GM12875 (cell line): Measurements from ENCODE around the gene OR52B2.

ENCODE experiments used
- H3K4me3 ChIP-seq: one replicate; pipeline ENCODE4 v1.5.1; 2011; ENCODE audit warnings: low read depth, low read length, control low read depth
- TF ChIP-seq, protein P1 (sequence below): IDR thresholded peaks from 2 replicates; pipeline ENCODE4 v1.5.1; 2011; ENCODE audit warnings: low read depth, mild to moderate bottlenecking, control low read depth, inconsistent platforms, low read length, moderate library complexity, borderline replicate concordance; ENCODE audit not compliant: insufficient read depth

OR52B2 gene

DNA sequence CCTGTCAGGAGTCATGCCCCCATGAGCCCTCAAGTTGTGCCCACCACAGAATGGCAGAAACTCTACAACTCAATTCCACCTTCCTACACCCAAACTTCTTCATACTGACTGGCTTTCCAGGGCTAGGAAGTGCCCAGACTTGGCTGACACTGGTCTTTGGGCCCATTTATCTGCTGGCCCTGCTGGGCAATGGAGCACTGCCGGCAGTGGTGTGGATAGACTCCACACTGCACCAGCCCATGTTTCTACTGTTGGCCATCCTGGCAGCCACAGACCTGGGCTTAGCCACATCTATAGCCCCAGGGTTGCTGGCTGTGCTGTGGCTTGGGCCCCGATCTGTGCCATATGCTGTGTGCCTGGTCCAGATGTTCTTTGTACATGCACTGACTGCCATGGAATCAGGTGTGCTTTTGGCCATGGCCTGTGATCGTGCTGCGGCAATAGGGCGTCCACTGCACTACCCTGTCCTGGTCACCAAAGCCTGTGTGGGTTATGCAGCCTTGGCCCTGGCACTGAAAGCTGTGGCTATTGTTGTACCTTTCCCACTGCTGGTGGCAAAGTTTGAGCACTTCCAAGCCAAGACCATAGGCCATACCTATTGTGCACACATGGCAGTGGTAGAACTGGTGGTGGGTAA lies 29.2 kb upstream of the OR52B2 start, which contains the start of gene OR52W1:
Gene OR52W1, plus strand, starts transcription at position 51 of the 637 bp plus-strand sequence. Its CDS starts 0 bp downstream, at position 51.
- no peak within 1 kb of the TSS for H3K4me3 ChIP-seq
- TF ChIP-seq, protein P1, sequence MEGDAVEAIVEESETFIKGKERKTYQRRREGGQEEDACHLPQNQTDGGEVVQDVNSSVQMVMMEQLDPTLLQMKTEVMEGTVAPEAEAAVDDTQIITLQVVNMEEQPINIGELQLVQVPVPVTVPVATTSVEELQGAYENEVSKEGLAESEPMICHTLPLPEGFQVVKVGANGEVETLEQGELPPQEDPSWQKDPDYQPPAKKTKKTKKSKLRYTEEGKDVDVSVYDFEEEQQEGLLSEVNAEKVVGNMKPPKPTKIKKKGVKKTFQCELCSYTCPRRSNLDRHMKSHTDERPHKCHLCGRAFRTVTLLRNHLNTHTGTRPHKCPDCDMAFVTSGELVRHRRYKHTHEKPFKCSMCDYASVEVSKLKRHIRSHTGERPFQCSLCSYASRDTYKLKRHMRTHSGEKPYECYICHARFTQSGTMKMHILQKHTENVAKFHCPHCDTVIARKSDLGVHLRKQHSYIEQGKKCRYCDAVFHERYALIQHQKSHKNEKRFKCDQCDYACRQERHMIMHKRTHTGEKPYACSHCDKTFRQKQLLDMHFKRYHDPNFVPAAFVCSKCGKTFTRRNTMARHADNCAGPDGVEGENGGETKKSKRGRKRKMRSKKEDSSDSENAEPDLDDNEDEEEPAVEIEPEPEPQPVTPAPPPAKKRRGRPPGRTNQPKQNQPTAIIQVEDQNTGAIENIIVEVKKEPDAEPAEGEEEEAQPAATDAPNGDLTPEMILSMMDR: no peak

DNA sequence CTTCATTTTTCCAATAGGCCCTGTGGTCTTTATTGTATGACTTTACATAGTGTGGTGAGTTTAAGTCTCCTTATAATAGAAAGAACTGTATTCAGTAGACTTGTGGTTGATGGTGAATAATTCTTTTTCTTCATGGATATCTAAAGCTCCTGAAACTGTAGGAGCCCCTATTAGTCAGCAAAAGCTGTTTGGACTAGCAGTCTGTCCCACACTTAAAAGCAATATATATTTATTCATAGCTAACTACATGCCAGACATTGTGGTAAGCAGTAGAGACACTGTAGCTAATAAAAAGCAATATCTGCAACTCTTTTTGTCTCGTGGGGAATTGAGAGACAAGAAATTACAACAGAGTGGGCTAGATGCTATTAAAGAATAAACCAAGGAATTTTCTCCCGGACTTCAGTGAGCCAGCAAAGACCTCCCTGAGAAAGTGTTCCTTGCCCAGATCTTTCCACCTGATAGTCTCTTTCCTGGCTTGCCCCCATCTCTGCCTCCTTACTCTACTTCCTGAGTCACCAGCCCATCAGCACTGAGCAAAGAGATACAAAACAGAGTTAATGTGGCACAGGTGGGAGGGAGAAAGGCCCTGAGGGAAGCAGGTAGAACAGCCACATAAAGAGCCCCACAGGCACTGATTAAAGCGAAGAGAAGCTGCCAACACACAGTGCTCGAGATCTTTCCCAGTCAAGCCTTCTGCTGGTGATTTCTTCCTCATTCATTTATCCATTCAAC lies 27.5 kb upstream of the OR52B2 start:
- TF ChIP-seq, protein P1: no peak
- H3K4me3 ChIP-seq: no peak overlapping the region

DNA sequence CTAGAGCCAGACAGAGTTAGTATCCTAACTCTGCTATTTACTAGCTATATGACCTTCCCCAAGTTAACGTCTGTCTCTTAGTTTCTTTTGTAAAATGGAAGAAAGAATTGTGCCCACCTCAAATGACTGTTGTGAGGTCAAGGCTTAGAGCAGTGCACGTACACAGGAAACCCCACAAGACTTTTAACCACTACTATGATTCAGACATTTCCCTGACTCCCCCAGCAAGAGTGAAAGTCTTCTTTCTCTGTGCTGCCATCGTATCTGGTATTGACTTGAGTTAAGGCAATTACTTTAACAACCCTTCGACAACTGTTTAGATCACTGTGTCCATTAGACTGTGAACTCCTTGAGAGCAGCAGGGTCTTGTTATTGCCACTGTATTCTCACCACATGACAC lies 26.3 kb upstream of the OR52B2 start:
- H3K4me3 ChIP-seq: no peak overlapping the region
- TF ChIP-seq, protein P1: no peak

DNA sequence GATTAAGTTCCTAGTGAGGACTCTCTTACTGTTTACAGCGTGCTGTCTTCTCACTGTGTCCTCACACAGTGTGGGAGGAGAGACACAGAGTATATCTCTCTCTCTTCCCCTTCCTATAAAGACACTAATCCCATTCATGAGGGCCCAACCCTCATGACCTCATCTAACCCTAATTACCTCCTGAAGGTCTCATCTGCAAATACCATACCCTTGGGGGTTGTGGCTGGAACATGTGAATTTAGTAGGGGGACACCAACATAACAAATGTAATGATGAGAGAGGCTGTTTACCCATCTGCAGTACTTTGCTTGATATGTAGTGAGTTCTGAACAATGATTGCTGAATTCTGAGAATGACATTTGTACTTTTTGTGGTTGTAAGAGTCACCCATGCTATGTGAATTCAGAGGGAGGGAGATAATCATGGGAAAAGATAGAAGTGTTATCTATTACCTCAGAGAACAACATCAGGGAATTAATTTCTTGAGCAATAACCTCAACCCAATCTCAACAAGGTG lies 24.0 kb upstream of the OR52B2 start:
- TF ChIP-seq, protein P1: no peak
- no peak overlapping the region for H3K4me3 ChIP-seq

DNA sequence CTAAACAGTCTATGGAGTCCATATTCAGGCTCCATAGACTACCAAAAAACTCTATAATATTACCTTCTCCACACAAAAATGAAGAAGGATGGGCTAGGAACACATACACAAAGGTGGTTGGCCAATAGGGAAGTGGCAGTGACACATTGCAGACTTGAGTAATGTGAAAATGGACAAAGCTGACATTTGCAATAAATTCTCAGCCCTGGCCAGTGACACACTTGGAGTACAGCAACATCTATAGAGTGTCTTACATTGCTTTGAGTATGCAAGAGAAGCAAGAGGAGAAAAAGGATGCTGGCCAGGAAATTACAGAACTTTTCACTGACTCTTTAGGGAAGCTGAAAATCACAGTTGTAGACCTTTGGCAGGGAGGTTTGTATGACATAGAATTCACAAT lies 21.6 kb upstream of the OR52B2 start:
- TF ChIP-seq, protein P1: no peak
- H3K4me3 ChIP-seq: no peak overlapping the region

DNA sequence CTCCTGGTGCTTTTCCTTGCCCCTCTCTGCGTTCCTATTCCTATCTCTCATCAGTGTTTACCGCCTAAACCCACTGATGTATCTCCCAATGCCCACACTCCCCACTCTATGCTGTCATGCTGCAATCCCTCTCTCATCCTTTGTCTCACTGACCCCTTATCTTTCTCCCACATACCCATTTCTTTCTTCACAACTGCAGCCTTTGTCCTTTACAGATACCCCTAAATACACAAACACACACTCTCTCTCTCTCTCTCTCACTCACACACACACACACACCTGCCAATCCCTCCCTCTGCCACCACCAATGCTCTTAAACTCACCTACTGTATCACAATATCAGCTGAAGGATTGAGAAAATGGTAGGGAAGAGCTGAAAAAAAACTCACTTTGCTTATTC lies 5.3 kb upstream of the OR52B2 start:
- TF ChIP-seq, protein P1: no peak
- no peak overlapping the region for H3K4me3 ChIP-seq
